BE2C (cell line): ENCODE results near the gene FPGS.

Experiments
- DNase-seq: peaks from one replicate; pipeline ENCODE4 v3.0.0-alpha.2; 2020
- H3K27me3 ChIP-seq: fragments of 250-450 bp; sonication (Bioruptor Pico); 2 replicates; pipeline ENCODE4 v1.5.1; 2020; ENCODE audit warnings: mild to moderate bottlenecking
- H3K36me3 ChIP-seq: fragments of 250-450 bp; sonication (Bioruptor Pico); 2 replicates; pipeline ENCODE4 v1.5.1; 2020; ENCODE audit warnings: mild to moderate bottlenecking
- H3K4me1 ChIP-seq: fragments of 250-450 bp; sonication (Bioruptor Pico); 2 replicates; pipeline ENCODE4 v1.5.1; 2020
- H3K4me3 ChIP-seq: 2 replicates; pipeline ENCODE4 v1.5.1; 2011; ENCODE audit warnings: low read depth, low read length
- H3K9me3 ChIP-seq: fragments of 250-450 bp; sonication (Bioruptor Pico); 2 replicates; pipeline ENCODE4 v1.5.1; 2020
- TF ChIP-seq, protein P1 (sequence below): IDR thresholded peaks from 2 replicates; pipeline ENCODE4 v1.5.1; 2012; ENCODE audit warnings: mild to moderate bottlenecking, low read depth, low read length

FPGS gene

DNA sequence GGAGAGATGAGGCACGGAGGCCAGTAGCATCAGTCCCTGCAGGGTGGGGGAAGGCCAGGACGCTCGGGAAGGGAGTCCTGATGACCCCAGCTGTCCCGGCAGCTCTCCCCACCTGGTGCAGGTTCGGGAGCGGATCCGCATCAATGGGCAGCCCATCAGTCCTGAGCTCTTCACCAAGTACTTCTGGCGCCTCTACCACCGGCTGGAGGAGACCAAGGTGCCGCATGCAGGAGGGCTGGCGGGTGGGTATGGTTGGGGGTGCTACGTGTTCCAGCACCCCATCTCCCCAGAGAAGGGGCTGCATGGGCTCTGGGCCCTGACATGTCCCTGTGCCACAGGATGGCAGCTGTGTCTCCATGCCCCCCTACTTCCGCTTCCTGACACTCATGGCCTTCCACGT is 4.2 kb downstream of the FPGS start:
- no peaks in the 10 kb centered on the region for H3K27me3 ChIP-seq
- TF ChIP-seq, protein P1, sequence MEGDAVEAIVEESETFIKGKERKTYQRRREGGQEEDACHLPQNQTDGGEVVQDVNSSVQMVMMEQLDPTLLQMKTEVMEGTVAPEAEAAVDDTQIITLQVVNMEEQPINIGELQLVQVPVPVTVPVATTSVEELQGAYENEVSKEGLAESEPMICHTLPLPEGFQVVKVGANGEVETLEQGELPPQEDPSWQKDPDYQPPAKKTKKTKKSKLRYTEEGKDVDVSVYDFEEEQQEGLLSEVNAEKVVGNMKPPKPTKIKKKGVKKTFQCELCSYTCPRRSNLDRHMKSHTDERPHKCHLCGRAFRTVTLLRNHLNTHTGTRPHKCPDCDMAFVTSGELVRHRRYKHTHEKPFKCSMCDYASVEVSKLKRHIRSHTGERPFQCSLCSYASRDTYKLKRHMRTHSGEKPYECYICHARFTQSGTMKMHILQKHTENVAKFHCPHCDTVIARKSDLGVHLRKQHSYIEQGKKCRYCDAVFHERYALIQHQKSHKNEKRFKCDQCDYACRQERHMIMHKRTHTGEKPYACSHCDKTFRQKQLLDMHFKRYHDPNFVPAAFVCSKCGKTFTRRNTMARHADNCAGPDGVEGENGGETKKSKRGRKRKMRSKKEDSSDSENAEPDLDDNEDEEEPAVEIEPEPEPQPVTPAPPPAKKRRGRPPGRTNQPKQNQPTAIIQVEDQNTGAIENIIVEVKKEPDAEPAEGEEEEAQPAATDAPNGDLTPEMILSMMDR: no peak
- no peaks in the 10 kb centered on the region for H3K9me3 ChIP-seq
- DNase-seq: no peak
- H3K4me3 ChIP-seq: no peak overlapping the region
- peaks cover 8% of the 10 kb centered on the region for H3K36me3 ChIP-seq
- H3K4me1 ChIP-seq: no peaks in the 10 kb centered on the region; the same call in 1 of the 2 replicates

DNA sequence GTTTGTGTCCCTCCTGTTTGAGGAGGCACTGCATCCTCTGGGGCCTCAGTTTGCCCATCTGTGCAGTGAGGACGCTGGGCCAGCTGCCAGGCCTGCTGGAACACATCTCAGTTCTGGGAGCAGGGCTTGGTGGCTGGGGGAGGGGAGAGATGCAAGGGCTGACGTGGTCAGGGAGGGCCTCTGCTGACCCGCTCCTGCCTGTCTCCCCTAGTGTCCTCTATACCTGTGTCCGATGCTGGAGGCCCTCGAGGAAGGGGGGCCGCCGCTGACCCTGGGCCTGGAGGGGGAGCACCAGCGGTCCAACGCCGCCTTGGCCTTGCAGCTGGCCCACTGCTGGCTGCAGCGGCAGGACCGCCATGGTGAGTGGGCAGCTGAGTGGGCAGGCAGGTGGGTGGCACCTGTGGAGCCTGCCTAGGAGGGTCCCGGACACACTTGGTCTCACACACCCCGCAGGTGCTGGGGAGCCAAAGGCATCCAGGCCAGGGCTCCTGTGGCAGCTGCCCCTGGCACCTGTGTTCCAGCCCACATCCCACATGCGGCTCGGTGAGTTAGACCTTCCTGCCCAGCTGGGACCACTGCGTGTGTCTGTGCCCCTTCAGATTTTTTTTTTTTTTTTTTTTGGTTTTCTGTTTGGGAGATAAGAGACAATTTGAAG is 5.8 kb downstream of the FPGS start:
- no peaks in the 10 kb centered on the region for H3K27me3 ChIP-seq
- H3K36me3 ChIP-seq: peaks cover 16% of the 10 kb centered on the region
- no peak for DNase-seq
- no peaks in the 10 kb centered on the region; the same call in 1 of the 2 replicates for H3K4me1 ChIP-seq
- no peaks in the 10 kb centered on the region for H3K9me3 ChIP-seq
- no peak overlapping the region for H3K4me3 ChIP-seq
- TF ChIP-seq, protein P1: no peak

GRCh38 chr9:127809002-127809539 is 6.4 kb downstream of the FPGS start:
- peaks cover 22% of the 10 kb centered on the region for H3K36me3 ChIP-seq
- H3K9me3 ChIP-seq: no peaks in the 10 kb centered on the region
- H3K27me3 ChIP-seq: no peaks in the 10 kb centered on the region
- H3K4me3 ChIP-seq: no peak overlapping the region
- no peak for DNase-seq
- H3K4me1 ChIP-seq: no peaks in the 10 kb centered on the region; the same call in 1 of the 2 replicates
- TF ChIP-seq, protein P1: no peak

DNA sequence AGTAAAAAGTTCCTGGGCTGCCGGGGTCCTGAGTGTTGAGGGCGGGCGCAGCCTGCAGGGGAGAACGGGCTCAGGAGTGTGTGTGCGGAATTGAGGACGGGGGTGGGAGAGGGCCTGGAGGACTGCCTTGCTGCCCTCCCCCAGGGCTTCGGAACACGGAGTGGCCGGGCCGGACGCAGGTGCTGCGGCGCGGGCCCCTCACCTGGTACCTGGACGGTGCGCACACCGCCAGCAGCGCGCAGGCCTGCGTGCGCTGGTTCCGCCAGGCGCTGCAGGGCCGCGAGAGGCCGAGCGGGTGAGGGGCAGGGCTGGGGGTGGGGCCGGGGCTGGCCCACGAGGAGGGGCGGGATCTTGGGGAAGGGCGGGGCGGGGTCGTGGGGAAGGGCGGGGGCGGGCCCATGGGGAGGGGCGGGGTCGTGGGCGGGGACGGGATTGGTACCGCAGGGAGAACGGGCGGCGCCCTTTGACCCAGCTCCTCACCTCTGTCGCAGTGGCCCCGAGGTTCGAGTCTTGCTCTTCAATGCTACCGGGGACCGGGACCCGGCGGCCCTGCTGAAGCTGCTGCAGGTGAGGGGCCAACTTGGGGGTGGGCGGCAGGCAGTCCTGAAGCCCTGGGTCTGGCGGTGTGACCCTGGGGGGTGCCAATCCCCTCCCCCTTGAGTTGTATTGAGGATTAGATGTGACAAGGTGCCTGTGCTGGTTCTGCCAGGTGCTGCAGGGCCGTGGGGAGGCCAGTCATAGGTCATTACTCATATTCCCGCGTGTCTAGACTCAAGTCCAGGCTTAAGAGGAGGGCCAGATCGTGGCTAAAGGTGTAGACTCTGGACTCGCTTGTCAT is 7.1 kb downstream of the FPGS start:
- H3K4me1 ChIP-seq: no peaks in the 10 kb centered on the region; the same call in 1 of the 2 replicates
- H3K27me3 ChIP-seq: no peaks in the 10 kb centered on the region
- peak; percentile 59 for DNase-seq
- peaks cover 20% of the 10 kb centered on the region for H3K36me3 ChIP-seq
- no peaks in the 10 kb centered on the region for H3K9me3 ChIP-seq
- no peak overlapping the region for H3K4me3 ChIP-seq
- TF ChIP-seq, protein P1: no peak

- H3K4me1 ChIP-seq: no peaks in the 10 kb centered on the region; the same call in 1 of the 2 replicates
- no peaks in the 10 kb centered on the region for H3K27me3 ChIP-seq
- H3K36me3 ChIP-seq: peaks cover 20% of the 10 kb centered on the region
- H3K9me3 ChIP-seq: no peaks in the 10 kb centered on the region
- TF ChIP-seq, protein P1: no peak
- H3K4me3 ChIP-seq: no peak overlapping the region
- no peak for DNase-seq
Measured at GRCh38 chr9:127810378-127811187, 7.9 kb downstream of the FPGS start.
